Spleen (tissue), 11 donors: ENCODE measurements around the gene WWTR1. TPM values are rescaled to one million over a fixed set of nuclear protein-coding genes. Genes with fewer than 3 reads are reported as not detected.

ENCODE experiments used
- DNase-seq: peaks from one replicate; pipeline ENCODE4 v3.0.0-alpha.2; 2020
- H3K27ac ChIP-seq, 8 donors: fragments of 200-600 bp; sonication (generic) in 7 of 8; 1 replicate in 4 of 8; 2 replicates in 4 of 8; pipeline versions ENCODE4 v1.5.0 to v1.8.0; 2016 to 2021; ENCODE audit warnings: inconsistent platforms in 4 of 8, mild to moderate bottlenecking in 4 of 8, moderate library complexity in 1 of 8
- H3K27me3 ChIP-seq, 7 donors: fragments of 200-600 bp; sonication (generic) in 6 of 7; replicated peaks in 1 of 7; 1 replicate in 4 of 7; 2 replicates in 3 of 7; pipeline versions ENCODE4 v1.5.0 to v1.8.0; 2016 to 2021; ENCODE audit warnings: inconsistent platforms in 3 of 7, mild to moderate bottlenecking in 1 of 7
- H3K36me3 ChIP-seq, 6 donors: fragments of 200-600 bp; sonication (generic) in 5 of 6; 1 replicate in 4 of 6; 2 replicates in 2 of 6; pipeline versions ENCODE4 v1.5.0 to v1.8.0; 2016 to 2021; ENCODE audit warnings: inconsistent platforms in 2 of 6
- H3K4me1 ChIP-seq, 6 donors: fragments of 200-600 bp; sonication (generic) in 5 of 6; 1 replicate in 3 of 6; 2 replicates in 3 of 6; pipeline versions ENCODE4 v1.5.0 to v1.8.0; 2016 to 2021; ENCODE audit warnings: inconsistent platforms in 3 of 6
- H3K4me3 ChIP-seq, 8 donors: fragments of 200-600 bp; sonication (generic) in 7 of 8; 1 replicate in 4 of 8; 2 replicates in 4 of 8; pipeline versions ENCODE4 v1.5.0 to v1.8.0; 2016 to 2021; ENCODE audit warnings: inconsistent platforms in 4 of 8, mild to moderate bottlenecking in 4 of 8, moderate library complexity in 2 of 8
- H3K9me3 ChIP-seq, 8 donors: fragments of 200-600 bp; sonication (generic) in 7 of 8; 1 replicate in 4 of 8; 2 replicates in 4 of 8; pipeline versions ENCODE4 v1.5.0 to v1.8.0; 2016 to 2021; ENCODE audit warnings: inconsistent platforms in 4 of 8
- CTCF ChIP-seq, 11 experiments: fragments of 200-600 bp in 7 of 11; fragments of 450-650 bp in 4 of 11; sonication (generic) in 4 of 11; IDR thresholded peaks in 8 of 11; conservative IDR thresholded peaks in 3 of 11; 1 replicate in 7 of 11; 2 replicates in 4 of 11; pipeline versions ENCODE4 v1.4.0 to v1.8.0; 2016 to 2021; ENCODE audit warnings: antibody characterized with exemption in 11 of 11, inconsistent platforms in 4 of 11, mild to moderate bottlenecking in 1 of 11
- POLR2A ChIP-seq, 3 donors: fragments of 450-650 bp; IDR thresholded peaks; one replicate each; pipeline ENCODE4 v1.5.1; 2017; ENCODE audit warnings: antibody characterized with exemption in 3 of 3, mild to moderate bottlenecking in 1 of 3
- POLR2AphosphoS5 ChIP-seq, 3 donors: sonication (generic); formaldehyde crosslinking; IDR thresholded peaks; one replicate each; pipeline ENCODE4 v1.5.1; 2017; ENCODE audit warnings: antibody characterized with exemption in 3 of 3
- WGBS, 5 donors: extraction: QIAGEN DNeasy Blood & Tissue Kit in 3 of 5; methylation state at CpG; one replicate each; pipeline versions ENCODE4 v1.1.5 to v1.1.7; 2013 to 2018; 5-methylcytosine and 5-hydroxymethylcytosine counted together
- intact Hi-C: fragments of 100-400 bp; cut with DNase I; formaldehyde crosslinking; loops from one replicate; pipeline ENCODE4 v1.15.0; 2023; ENCODE audit warnings: low total_unique reads
- polyA plus RNA-seq, 3 donors: library from polyadenylated mRNA; stranded (reverse); fragments of 200-250 nt; gene quantifications; one replicate each; pipeline ENCODE4 v1.2.1, GENCODE V29; 2013
- total RNA-seq, 7 donors: library from RNA; depleted of rRNA in 3 of 7; stranded (reverse); fragments of >200 nt in 3 of 7; fragmentation: NEBNext Ultra II Directional in 4 of 7; extraction: Animal tissue kit (Norgen Biotek cat#: 25700) in 4 of 7; gene quantifications; one replicate each; pipeline versions ENCODE4 v1.1.0 to v1.2.1, GENCODE V29; 2016 to 2021
- donor health status: healthy with polysubstance abuse.
- donor health status: DM: no; HTN: no; CAD: no; lungs with moderate emphysema.
- donor health status: DM: no; HTN: no; CAD: no.
- donor health status: Bipolar disorder and iron deficiency.
- donor health status: healthy.
- donor health status: DM: no; HTN: no; CAD: no.
- donor health status: DM: yes; HTN: yes; CAD: no.

WWTR1 gene
- total and polyA plus RNA-seq, 10 donors = 8.4 to 70.6 (median 57.0) TPM

GRCh38 chr3:149506965-149507364 is 150.9 kb downstream of the WWTR1 start:
- no peak for DNase-seq
- H3K36me3 ChIP-seq = no peaks in the 10 kb centered on the region
- peaks cover 0 to 17% (median 11%) of the 10 kb centered on the region in 6 donors for H3K4me1 ChIP-seq
- intact Hi-C loops = no loop called here
- no peaks in the 10 kb centered on the region for H3K9me3 ChIP-seq
- 47 to 68% (median 53%) methylated on average over 2 of the region's 2 CpGs for WGBS, 5 donors
- no peak overlapping the region for H3K4me3 ChIP-seq
- H3K27ac ChIP-seq = no peak overlapping the region
- H3K27me3 ChIP-seq = peaks cover 0 to 5% (median 0%) of the 10 kb centered on the region in 7 donors
- TF ChIP-seq CTCF (IDR thresholded peaks at IDR 0.05 in 8 of 11, conservative IDR thresholded peaks at IDR 0.05 in 3 of 11) (no peak), POLR2AphosphoS5 (IDR thresholded peaks at IDR 0.05) (no peak), POLR2A (IDR thresholded peaks at IDR 0.05) (no peak)

- no peaks in the 10 kb centered on the region for H3K36me3 ChIP-seq
- H3K4me3 ChIP-seq = no peak overlapping the region
- peaks cover 0 to 17% (median 11%) of the 10 kb centered on the region in 6 donors for H3K4me1 ChIP-seq
- WGBS, 5 donors = 42 to 87% (median 68%) methylated on average over 1 of the region's 1 CpG
- no peaks in the 10 kb centered on the region for H3K9me3 ChIP-seq
- no peak overlapping the region for H3K27ac ChIP-seq
- intact Hi-C loops = no loop called here
- TF ChIP-seq CTCF (IDR thresholded peaks at IDR 0.05 in 8 of 11, conservative IDR thresholded peaks at IDR 0.05 in 3 of 11) = no peak
- no peak for TF ChIP-seq POLR2A (IDR thresholded peaks at IDR 0.05)
- no peak for TF ChIP-seq POLR2AphosphoS5 (IDR thresholded peaks at IDR 0.05)
- H3K27me3 ChIP-seq = peaks cover 0 to 5% (median 0%) of the 10 kb centered on the region in 7 donors
- no peak for DNase-seq
These were observed 151.3 kb downstream of the WWTR1 start for GRCh38 chr3:149506540-149506939.

GRCh38 chr3:149502438-149502837 is 155.4 kb downstream of the WWTR1 start:
- peaks cover 0 to 5% (median 2%) of the 10 kb centered on the region in 6 donors for H3K4me1 ChIP-seq
- intact Hi-C loops = no loop called here
- no peaks in the 10 kb centered on the region for H3K9me3 ChIP-seq
- H3K27me3 ChIP-seq = peaks cover 0 to 5% (median 0%) of the 10 kb centered on the region in 7 donors
- H3K27ac ChIP-seq = no peak overlapping the region
- no peaks in the 10 kb centered on the region for H3K36me3 ChIP-seq
- no peak for DNase-seq
- no peak overlapping the region for H3K4me3 ChIP-seq
- TF ChIP-seq POLR2A (IDR thresholded peaks at IDR 0.05) (no peak), CTCF (IDR thresholded peaks at IDR 0.05 in 8 of 11, conservative IDR thresholded peaks at IDR 0.05 in 3 of 11) (no peak), POLR2AphosphoS5 (IDR thresholded peaks at IDR 0.05) (no peak)
- 70 to 86% (median 83%) methylated on average over 3 of the region's 3 CpGs for WGBS, 5 donors

GRCh38 chr3:149501524-149501923 is 156.3 kb downstream of the WWTR1 start:
- Histone ChIP-seq H3K27me3 (peaks cover 0 to 5% (median 0%) of the 10 kb centered on the region in 7 donors), H3K9me3 (no peaks in the 10 kb centered on the region), H3K4me1 (no peaks in the 10 kb centered on the region), H3K27ac (no peak overlapping the region), H3K36me3 (no peaks in the 10 kb centered on the region), H3K4me3 (no peak overlapping the region)
- 83 to 100% (median 94%) methylated on average over 1 of the region's 1 CpG for WGBS, 5 donors
- TF ChIP-seq POLR2A (IDR thresholded peaks at IDR 0.05) (no peak), POLR2AphosphoS5 (IDR thresholded peaks at IDR 0.05) (no peak), CTCF (IDR thresholded peaks at IDR 0.05 in 8 of 11, conservative IDR thresholded peaks at IDR 0.05 in 3 of 11) (no peak)
- DNase-seq = no peak
- intact Hi-C loops = no loop called here
